Measurements from ENCODE around the gene DAB2IP.

DAB2IP gene

DNA sequence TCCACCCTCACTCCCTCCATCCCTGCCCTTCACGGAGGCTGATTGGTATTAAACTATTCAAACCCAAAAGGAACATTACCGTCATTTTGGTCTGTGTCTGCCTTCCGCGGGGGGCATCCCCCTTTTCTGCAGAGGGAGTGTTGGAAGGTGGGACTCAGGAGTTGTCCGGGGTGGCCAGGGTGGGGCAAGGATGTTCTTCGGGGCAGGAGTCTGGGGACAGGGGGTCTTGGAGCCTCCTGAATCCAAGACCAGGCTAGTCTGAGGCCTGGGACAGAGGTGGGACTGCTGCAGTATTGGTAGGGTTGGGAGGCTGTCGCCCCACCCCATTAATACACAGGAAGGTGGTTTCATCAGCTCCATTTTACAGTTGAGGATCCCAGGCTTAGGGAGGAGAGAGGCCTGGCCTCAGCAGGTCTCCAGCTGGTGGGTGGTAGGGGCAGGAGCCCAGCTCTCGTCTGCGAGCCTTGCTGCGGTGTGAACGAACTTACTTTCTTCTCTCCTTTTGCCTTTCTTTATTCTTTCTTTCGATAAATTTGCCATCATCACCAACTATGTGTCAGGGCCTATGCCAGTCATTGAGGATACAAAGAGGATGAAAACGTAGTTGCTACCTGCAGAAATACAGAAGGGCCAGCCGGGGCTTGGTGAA is 33.8 kb downstream of the DAB2IP start:
- DNase-seq (ENCODE audit: low read depth) = no peak

DNA sequence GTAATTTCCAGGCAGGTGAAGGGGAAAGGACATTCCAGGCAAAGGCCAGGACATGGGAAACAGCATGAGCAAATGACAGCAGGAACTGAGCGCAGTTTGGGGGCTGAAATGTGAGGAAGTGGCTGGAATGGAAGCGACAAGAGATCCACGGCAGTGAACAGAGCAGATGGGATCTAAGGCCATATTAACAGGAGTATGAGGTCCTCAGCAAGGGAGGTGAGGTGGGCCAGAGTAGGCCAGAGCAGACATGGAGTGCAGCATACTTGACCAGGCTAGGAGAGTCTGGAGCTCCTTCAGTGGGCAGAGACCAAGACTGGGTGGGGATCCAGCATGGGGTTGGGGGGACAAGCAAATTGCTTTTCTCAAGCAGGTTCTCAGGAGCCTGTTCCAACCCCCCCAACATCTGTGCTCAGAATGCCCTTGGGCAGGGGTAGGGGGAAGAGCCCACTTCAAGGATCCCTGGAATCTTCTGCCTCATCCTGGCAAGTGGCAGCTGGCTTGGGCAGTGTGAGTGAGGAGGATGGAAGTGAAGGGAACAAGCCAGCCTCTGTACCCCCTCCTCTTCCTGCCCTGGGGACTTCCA is 34.5 kb downstream of the DAB2IP start:
- no peak for DNase-seq (ENCODE audit: low read depth)

DNA sequence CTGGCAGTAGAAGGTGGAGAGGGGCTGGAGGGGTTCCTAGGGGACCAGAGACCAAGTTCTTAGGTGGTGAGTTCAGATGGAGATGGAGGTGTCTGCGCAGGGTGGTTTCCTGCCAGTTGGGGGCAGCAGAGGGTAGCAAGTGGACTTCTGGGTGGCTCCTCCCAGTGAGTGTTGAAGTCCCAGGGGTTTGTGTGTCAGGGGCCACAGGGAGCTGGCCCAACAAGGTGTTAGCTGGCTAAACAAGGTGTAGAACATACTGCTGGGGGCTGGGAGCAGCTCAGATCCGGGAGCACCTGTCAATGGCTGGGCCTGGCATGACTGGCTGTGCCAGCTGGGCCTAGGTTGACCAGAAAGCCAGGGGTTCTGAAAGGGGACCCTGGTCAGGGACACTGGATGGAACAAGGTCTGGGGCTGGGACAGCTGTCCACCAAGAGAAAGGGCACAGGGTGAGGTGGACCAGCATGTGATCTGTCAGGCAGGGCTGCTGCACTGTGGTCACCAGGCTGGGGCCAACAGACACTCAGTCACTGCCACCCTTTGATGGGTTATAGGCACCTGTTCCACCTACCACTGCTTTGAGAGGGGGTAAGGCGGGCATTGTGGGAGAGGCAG is 35.6 kb downstream of the DAB2IP start:
- peak; percentile 38 for DNase-seq (ENCODE audit: low read depth)

DNA sequence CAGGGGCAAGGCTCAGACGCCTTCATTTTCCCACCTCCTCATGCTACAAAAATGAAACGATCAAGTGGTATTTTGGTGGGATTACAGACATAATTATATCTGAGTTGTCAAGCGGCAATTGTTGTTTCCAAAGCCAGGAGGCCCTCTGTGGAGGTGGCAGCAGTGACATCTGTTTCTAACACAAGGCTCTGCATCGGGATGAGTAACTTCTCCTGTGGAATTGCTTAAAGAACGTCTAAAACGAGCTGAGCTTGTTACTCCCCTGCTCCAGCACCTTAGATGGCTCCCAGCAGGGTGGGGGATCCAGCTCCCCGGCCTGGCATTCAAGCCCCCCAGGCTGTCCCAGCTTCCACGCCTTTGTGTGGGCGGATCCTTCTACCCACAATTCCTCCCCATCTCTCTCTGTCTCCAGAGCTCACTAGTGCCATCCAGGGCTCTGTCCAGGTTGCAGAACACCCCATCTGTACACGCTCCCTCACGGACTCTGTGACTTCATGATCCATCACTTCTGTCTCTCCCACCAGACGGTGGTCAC is 36.8 kb downstream of the DAB2IP start:
- no peak for DNase-seq (ENCODE audit: low read depth)

DNA sequence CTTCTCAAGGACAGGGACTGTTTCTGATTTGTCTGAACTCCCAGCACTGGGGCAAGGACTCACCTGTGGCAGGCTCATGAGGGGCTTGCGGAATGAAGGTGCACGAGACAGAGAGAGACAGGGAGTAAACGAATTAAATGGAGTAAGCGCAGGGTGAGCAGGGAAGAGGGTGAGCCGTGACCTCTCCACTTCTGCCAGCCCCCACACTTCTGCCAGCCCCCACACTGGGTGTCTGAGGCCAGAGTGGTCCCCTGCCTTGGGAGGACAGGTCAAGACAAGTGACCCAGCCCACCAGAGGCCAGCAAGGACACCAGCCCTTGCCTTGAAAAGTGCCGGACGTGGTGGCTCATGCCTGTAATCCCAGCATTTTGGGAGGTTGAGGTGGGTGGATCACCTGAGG is 37.2 kb downstream of the DAB2IP start:
- no peak for DNase-seq (ENCODE audit: low read depth)

DNA sequence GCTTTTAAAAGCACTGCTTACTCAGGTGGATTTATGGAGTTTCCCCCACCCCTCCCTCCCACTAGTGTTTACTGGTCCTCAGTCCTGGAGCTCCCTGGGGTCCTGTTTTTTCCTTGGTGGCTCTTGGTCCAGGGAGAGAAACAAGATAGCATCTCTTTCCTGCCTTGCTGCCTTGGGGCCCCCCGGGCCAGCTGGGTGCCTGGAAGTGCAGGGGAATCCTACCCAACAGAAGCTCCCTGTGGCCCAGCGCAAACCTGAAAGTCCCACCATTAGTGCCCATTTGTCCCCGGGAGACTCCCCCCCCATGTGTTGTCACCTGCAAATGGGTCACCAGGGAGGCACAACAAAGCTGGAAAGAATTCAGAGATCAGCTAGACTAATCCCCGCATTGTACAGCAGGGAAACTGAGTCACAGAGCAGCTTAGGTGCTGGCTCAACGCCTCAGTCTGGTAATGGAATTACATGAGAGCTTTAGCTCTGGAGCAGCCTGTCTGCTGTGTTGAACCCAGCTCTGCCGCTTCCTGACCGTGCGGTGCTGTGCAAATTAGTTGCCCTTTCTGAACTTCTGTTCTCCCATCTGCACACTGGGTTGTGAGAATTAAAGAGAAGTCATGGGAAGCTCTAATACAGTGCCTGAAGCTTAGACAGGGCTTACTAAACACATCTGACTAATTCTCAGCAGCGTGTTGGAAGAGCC is 38.2 kb downstream of the DAB2IP start:
- no peak for DNase-seq (ENCODE audit: low read depth)

DNA sequence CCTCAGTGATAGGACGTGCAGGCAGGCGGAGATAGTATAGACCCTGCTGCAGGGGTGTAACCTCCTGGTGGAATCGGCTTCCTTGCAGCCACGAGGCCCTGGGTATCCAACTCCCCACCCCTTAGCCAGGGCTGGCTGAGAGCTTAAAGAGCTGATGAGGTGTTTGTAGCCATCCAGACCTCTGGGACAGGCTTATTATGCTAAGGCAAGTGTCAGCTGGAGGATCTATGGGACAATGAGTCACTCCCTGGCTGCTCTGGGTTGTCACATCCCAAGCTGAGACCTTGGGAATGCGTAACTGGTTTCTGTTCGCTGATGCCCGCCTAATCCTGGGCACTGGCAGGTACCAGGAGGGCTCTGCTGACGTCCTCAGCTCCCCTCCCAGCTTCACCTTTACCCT is 38.9 kb downstream of the DAB2IP start:
- DNase-seq (ENCODE audit: low read depth) = no peak

DNA sequence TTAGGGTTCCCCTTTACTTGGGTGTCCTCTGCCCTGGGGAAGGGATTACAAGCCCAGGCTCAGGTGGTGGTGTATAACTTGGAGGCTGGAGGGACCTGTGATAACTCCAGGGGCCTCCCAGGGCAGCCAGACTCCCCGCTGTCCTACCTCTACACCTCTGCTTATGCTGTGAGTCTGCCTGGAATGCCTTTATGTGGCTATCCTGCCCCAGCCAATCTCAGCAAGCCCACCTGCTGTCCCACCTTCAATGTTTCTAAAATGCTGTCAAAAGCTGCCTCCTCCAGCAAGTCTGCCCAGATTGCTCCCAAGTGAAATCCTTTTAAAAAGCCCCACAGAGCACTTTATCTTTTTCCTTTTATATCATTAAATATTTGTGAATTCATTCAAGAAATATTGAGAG is 39.3 kb downstream of the DAB2IP start:
- no peak for DNase-seq (ENCODE audit: low read depth)

DNA sequence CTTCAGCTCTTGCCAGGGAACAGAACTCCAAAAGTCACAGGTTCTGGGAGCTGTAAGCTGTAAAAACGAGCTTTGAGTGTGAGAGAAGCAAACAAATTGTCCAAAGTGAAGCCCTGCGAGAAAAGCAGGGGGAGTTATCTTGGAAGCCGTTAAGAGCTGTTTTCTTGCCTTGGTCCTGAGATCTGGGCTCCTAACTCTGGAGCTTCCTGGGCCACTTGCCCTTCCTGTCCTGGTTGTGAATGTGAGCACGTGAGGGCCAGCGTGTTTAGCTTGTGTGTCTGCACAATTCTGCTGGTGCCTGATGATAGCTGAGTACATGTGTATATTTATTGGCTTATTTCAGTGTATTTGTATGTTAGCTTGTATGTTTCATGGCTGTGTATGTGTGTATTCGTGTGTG is 40.5 kb downstream of the DAB2IP start:
- DNase-seq (ENCODE audit: low read depth) = no peak

DNA sequence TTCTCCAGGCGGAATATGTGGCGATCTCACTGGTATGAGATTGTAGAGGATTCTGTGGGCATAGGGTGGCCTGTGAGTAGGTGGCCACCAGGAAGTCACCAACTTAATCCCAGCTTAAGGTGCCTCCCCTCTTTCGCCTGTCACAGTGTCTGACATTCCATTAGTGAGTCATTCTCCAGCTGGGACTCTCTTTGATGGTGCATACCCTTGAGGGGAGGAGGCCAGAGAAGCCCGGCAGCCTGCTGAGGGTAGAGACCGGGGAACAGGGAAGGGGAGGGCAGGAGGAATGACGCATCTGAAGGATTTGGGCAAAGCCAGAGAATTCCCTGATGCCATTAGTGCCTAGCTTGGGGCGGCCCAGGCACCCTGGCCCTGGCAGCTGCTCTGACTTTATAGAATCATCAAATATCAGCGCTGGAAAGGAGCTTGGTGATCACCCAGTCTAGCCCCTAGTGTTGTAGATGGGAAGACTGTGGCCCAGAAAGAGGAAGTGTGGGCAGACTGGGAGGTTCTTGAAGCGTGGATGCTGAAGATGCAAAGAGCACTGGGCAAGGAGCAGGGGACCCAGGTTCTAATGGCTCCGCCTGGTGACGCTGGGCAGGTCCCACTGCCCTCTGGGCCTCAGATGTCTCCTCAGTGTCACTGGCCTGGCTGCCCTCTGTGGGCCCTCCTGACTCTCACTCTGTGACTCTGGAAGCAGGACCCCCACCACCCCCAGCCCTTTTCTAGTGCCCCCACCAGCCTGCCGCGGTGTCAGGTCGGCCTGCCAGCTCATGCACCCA is 41.4 kb downstream of the DAB2IP start:
- DNase-seq (ENCODE audit: low read depth) = no peak

DNA sequence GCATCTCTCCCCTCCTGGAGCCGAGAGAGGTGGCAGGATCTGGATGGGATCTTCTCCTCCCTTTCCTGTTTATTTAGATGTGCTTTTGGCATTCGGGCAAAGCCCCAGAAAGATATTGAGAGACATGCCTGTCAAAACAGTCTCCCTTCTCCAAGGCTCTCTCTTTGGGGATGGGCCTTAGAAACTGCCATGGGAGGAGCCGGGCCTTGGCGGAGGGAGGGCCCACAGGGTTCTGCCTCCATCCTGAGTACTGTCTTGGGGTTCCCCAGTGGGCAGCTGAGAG is 41.9 kb downstream of the DAB2IP start:
- no peak for DNase-seq (ENCODE audit: low read depth)

DNA sequence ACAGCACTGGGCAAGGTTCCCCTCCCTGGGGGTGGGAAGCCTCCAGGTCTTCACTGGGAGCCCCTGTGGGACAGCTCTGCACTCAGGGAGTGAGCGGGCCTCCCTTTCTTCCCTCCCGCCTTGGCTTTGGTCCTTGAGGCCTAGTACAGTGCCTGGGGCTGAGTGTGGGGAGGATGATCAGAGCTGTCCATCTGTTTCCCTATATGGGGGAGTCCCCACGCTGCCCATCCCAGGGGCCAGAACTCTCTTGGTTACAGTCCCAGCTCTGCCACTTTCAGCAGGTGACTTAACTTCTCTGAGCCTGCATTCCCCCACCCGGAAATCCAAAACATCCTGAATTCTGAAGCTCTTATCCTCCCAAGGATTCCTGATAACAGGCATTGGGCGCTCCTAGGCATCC is 42.6 kb downstream of the DAB2IP start:
- no peak for DNase-seq (ENCODE audit: low read depth)

DNA sequence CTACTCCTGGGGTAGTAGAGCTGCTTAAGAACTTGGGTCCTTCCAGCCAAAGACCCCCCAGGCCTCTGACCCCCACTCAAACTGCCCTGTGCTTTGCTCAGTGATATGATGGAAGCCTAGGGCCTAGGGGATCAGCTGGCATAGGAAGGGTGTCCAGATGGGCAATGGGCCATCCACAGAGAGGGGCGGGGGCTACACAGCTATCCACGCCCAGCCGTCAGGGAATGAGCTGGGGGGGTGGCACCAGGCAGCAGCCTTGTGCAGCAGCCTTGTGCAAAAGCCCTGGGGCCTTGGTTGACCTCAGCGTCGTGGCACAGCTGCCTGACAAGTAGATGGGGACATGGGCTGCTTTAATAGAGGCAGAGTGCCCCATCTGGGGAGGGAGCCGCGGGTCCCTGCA is 43.2 kb downstream of the DAB2IP start:
- no peak for DNase-seq (ENCODE audit: low read depth)

DNA sequence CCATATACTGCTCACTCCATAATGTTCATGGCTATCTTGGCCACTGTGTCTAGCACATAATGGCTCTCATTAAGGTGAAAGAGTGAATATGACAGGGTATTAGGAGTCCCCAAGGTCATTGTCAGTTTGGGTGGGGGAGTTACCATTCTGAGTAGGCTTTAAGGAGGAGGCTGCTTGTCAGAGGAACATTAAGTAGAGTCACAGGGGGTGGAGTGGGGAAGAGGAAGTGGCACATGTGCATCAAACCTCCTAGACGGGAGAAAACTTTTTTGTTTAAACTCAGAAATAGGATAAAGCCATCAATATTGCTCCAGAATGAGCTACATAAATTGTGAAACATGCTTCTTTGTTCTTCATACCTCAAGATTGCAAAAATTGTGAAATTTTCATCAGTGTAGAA is 45.5 kb downstream of the DAB2IP start:
- DNase-seq (ENCODE audit: low read depth) = no peak

DNA sequence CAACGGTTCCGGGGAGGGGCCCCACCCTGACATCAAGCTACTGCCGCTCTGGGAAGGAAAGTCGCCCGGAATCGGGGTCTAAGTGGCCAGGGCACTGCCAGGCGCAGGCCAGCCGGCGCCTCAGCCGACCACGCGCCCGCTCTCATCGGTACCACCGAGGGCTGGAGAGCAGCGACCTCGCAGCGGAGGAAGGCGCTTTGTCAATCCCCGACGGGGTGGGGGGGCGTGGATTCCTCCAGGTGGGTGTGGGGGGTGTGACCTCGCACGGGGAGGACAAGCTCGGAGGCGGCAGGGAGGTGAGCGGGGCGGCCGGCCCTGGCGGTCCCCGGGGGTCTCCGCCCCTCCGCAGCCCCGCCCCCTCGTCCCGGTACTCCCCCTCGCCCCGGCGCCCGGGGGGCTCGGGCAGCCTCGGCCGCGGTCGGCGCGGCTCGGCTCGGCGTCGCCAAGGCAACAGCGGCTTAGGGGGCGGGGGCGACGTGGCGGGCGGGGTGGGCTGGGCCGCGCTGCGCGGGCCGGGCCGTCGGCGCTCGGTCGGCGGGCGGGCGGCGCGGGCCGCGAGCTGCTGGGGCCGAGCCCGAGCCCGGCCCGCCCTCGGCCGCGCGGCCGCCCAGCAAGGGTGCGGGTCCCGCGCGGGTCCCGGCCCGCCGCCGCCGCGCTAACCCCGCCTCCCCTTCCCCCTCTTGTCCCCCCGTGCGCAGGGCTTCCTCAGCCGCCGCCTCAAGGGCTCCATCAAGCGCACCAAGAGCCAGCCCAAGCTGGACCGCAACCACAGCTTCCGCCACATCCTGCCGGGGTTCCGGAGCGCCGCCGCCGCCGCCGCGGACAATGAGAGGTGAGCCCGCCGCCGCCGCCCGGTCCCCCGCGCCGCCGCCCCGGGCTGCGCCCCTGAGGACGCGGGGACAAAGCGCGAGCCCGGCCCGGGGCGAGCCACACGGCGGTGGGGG is 47.5 kb downstream of the DAB2IP start:
- peak; percentile 18 for DNase-seq (ENCODE audit: low read depth)

DNA sequence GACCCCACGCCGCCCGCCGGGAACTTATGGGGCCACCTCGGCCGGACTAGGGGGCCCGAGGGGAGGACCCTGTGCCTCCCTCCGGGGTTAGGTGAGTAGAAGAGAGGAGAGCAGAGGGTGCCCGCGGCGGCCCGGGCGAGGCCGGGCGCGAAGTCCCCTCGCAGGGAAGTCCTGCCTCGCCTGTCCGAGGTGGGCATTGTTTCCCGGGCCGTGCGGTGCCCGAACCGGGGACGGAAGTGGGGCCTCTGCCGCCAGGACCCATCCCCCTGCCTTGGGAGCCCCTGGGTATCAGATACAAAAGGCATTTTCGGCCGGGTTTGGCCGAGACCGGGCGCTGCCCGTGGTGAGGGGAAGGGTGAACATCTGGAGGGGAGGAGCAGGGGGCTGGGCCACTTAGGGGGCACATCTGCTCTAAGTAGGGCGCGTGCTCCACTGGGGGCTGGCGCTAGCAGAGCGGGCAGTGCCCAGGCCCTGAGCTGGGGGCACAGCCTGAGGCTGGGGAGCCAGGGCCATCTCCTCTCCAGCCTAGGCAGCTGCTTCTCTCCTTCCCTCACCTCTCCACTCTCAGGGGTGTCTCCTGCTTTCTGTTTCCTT is 48.2 kb downstream of the DAB2IP start:
- no peak for DNase-seq (ENCODE audit: low read depth)

DNA sequence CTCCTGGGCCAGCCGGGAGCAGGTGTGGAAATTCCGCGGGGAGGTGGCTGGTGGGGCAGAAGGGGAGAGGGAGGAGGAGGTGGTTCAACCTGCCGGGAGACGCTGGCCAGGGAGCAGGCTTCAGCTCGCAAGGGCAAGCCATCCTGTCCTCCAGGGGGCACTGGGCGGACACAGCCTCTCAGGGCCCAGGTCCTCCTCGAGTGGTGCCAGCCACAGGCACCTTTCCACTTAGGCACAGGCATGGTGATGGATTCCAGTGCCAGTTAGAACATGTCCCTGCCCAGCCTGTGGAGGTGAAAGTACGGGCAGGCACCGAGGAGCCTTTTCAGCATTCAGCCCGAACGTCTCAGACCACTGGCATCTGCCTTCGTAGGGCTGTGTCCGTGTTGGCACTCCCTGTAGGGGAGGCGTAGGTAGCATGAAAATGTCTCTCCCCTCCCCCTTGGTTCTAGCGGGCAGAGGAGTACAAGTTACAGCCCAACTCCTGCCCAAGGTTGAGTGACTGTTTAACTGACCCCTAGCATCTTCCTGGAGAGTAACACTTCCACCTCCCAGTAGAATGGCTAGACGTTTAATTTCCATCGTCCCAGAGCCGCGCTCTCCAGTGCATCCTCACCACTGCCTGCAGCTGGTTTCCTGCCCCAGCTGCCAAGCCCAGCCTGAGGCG is 48.9 kb downstream of the DAB2IP start:
- no peak for DNase-seq (ENCODE audit: low read depth)

DNA sequence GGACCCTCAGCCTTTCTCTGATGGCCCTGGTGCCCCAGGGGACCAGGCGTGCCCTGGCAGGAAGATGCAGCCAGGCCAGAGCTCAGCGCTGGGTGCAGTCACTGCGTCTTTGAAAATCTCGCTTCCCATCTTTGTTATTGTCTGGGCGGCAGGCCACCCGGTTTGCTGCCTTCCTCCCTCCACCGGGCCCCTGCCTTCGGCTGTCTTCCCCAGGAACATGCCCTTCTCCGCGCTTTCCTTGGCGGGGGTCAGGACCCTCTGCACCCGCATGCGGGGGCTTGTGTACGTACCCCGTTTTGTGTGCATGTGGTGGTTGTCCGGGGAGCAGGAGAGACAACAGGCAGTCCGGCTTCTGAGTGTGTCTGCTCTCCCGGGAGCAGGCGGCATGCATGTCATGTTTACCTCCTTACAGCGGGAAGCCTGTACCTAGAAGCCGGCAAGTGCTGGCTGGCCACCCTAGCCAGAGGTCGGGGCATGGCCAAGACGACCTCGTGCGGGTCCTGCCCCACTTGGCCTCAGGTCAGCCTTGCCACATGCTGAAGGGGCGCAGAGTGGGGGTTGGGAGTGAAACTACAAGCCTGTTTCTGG is 49.5 kb downstream of the DAB2IP start:
- no peak for DNase-seq (ENCODE audit: low read depth)

DNA sequence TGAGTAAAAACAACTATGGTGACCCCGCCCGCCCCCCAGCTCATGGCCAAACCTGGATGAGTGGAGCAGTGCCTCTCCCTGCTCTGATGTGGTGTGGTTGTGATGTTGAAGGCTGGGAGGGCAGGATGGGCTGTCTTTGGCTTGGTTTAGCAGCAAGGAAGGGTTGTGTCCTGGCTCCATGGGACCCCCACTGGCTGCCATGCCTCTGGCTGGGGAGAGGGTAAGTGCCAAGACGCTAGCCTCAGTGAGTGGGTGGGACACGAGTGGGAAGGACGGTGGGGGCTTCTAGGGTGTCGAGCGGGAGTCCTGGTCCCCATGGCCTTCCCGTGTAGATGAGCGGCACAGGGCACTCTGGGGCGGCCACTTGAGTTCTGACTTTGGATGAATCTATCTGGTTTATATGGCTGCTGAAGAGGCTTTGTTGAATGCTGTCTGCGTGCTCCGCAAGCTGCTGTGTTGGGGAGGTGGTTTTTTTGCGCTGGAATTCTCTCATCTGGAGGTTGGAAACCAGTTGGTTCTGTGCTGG is 50.4 kb downstream of the DAB2IP start:
- DNase-seq (ENCODE audit: low read depth) = no peak

Measured in stimulated activated CD8-positive, alpha-beta memory T cell treated with anti-CD3 and anti-CD28 coated beads, Interleukin-15, amount 100 ng/mL, for 24 hours (primary cell).